HepG2 (cell line): ENCODE measurements around the gene RAD52. TPM values are rescaled to one million over a fixed set of nuclear protein-coding genes. Genes with fewer than 3 reads are reported as not detected.
A peak's percentile ranks its signal among the peaks of the same experiment; 100 is the strongest.

Source experiments
- ATAC-seq: fragments of 200-7000 bp; cut with Tn5 transposase; 3 replicates; pipeline ENCODE4 v1.9.1; 2020; ENCODE audit warnings: mild to moderate bottlenecking, moderate library complexity
- BruUV-seq: library from RNA; stranded (reverse); fragments of 400-500 nt; replicated peaks from 2 replicates; lab custom pipeline; 2021; lab: Mats Ljungman, UMichigan
- CTCF ChIA-PET: fragments of 300-600 bp; formaldehyde crosslinking; extraction: SDS; loops from one replicate; lab custom pipeline; 2021; ENCODE audit warnings: low total read pairs, inconsistent platforms, low intra/inter-chr PET ratio; lab: Yijun Ruan, JAX
- POLR2A ChIA-PET: fragments of 350-600 bp; sonication (Branson Sonifier 250); formaldehyde crosslinking; loops from one replicate; lab custom pipeline; 2020; ENCODE audit warnings: antibody characterized with exemption, inconsistent platforms; lab: Yijun Ruan, JAX
- DNase-seq: peaks from one replicate; pipeline ENCODE4 v3.0.0-alpha.2; 2015; ENCODE audit warnings: low spot score
- FAIRE-seq: peaks from 3 replicates; lab custom pipeline; 2011; peaks lifted over from hg19 to GRCh38; lab: Jason Lieb, UNC
- H2AFZ ChIP-seq: one replicate; pipeline ENCODE4 v1.6.1; 2011; ENCODE audit warnings: low read length, inconsistent platforms
- H3K27ac ChIP-seq: fragments of 300-600 bp; 3 replicates; pipeline ENCODE4 v1.8.0; 2011; ENCODE audit warnings: mixed run types, mild to moderate bottlenecking, mixed read lengths, low read length, inconsistent platforms; ENCODE audit not compliant: insufficient read depth; ENCODE audit errors: extremely low read length
- H3K27me3 ChIP-seq, 2 experiments: fragments of 200-600 bp in 1 of 2; 2 replicates in 1 of 2; 3 replicates in 1 of 2; pipeline versions ENCODE4 v1.6.0 to v1.8.0; 2011; ENCODE audit warnings: low read length in 2 of 2, mild to moderate bottlenecking in 2 of 2, moderate library complexity in 2 of 2, inconsistent platforms in 1 of 2; ENCODE audit not compliant: insufficient read depth in 2 of 2, control insufficient read depth in 1 of 2
- H3K36me3 ChIP-seq, 2 experiments: fragments of 200-600 bp in 1 of 2; replicated peaks in 1 of 2; 2 replicates in 1 of 2; 3 replicates in 1 of 2; pipeline versions ENCODE4 v1.5.1 to v1.8.0; 2011; ENCODE audit warnings: low read length in 2 of 2, inconsistent platforms in 1 of 2; ENCODE audit not compliant: insufficient read depth in 2 of 2, control insufficient read depth in 1 of 2
- H3K4me1 ChIP-seq: 2 replicates; pipeline ENCODE4 v1.5.1; 2012; ENCODE audit warnings: low read length, inconsistent platforms; ENCODE audit not compliant: insufficient read depth
- H3K4me2 ChIP-seq: 2 replicates; pipeline ENCODE4 v1.6.0; 2011; ENCODE audit warnings: low read depth, low read length, inconsistent platforms
- H3K4me3 ChIP-seq, 3 experiments: fragments of 200-600 bp in 1 of 3; sonication (generic), shearing (Covaris generic) in 1 of 3; replicated peaks in 1 of 3; 2 replicates each; pipeline ENCODE4 v1.5.1; 2011 to 2016; ENCODE audit warnings: low read length in 3 of 3, inconsistent platforms in 2 of 3, low read depth in 2 of 3, mild to moderate bottlenecking in 2 of 3, control low read depth in 1 of 3, mixed read lengths in 1 of 3; ENCODE audit not compliant: insufficient read depth in 1 of 3
- H3K79me2 ChIP-seq: one replicate; pipeline ENCODE4 v1.6.1; 2011; ENCODE audit warnings: low read length, inconsistent platforms; ENCODE audit not compliant: insufficient read depth
- H3K9ac ChIP-seq: 2 replicates; pipeline ENCODE4 v1.6.0; 2011; ENCODE audit warnings: mild to moderate bottlenecking, low read depth, low read length, inconsistent platforms; ENCODE audit not compliant: insufficient read depth
- H3K9me3 ChIP-seq: 2 replicates; pipeline ENCODE4 v1.5.1; 2012; ENCODE audit warnings: mild to moderate bottlenecking, low read length
- H4K20me1 ChIP-seq: 2 replicates; pipeline ENCODE4 v1.6.0; 2011; ENCODE audit warnings: inconsistent platforms, mild to moderate bottlenecking, low read length, moderate library complexity; ENCODE audit not compliant: insufficient read depth
- CTCF ChIP-seq: sonication (generic); formaldehyde crosslinking; IDR thresholded peaks from 2 replicates; pipeline ENCODE4 v1.5.0; 2020; ENCODE audit warnings: mild to moderate bottlenecking, missing genetic modification reagents, moderate library complexity
- IRF9 ChIP-seq: sonication (generic); formaldehyde crosslinking; IDR thresholded peaks from 2 replicates; pipeline ENCODE4 v1.8.0; 2022; ENCODE audit warnings: missing genetic modification reagents, mild to moderate bottlenecking, borderline replicate concordance
- MEIS1 ChIP-seq: sonication (generic); formaldehyde crosslinking; IDR thresholded peaks from 2 replicates; pipeline ENCODE4 v1.9.0; 2021; ENCODE audit warnings: mild to moderate bottlenecking, missing genetic modification reagents, moderate library complexity, borderline replicate concordance
- SRSF4 ChIP-seq: fragments of 200-400 bp; formaldehyde crosslinking; IDR thresholded peaks from one replicate; pipeline ENCODE4 v1.6.1; 2018; ENCODE audit warnings: mild to moderate bottlenecking, low read depth, low read length, moderate library complexity; ENCODE audit not compliant: poor library complexity, severe bottlenecking
- THYN1 ChIP-seq: sonication (generic); formaldehyde crosslinking; IDR thresholded peaks from 2 replicates; pipeline ENCODE4 v1.8.1; 2023; ENCODE audit warnings: low read depth, mild to moderate bottlenecking, moderate library complexity, missing genetic modification reagents, borderline replicate concordance
- ZNF136 ChIP-seq: sonication (generic); formaldehyde crosslinking; IDR thresholded peaks from 2 replicates; pipeline ENCODE4 v1.8.1; 2022; ENCODE audit warnings: low read depth, mild to moderate bottlenecking, moderate library complexity, missing genetic modification reagents
- ZNF292 ChIP-seq: sonication (generic); formaldehyde crosslinking; IDR thresholded peaks from 2 replicates; pipeline ENCODE4 v1.8.1; 2022; ENCODE audit warnings: mild to moderate bottlenecking, low read depth, missing genetic modification reagents, borderline replicate concordance
- ZNF431 ChIP-seq: sonication (generic); formaldehyde crosslinking; IDR thresholded peaks from 2 replicates; pipeline ENCODE4 v1.9.0; 2022; ENCODE audit warnings: missing genetic modification reagents, low read depth, mild to moderate bottlenecking, borderline replicate concordance
- ZNF724P ChIP-seq: sonication (generic); formaldehyde crosslinking; IDR thresholded peaks from 2 replicates; pipeline ENCODE4 v1.8.0; 2022; ENCODE audit warnings: missing genetic modification reagents, borderline replicate concordance
- WGBS: methylation state at CpG from one replicate; pipeline ENCODE4 v1.1.6; 2017; ENCODE audit warnings: low lambda C conversion rate; 5-methylcytosine and 5-hydroxymethylcytosine counted together
- in situ Hi-C: cut with HindIII; loops from 2 replicates; pipeline ENCODE4 v1.10.0; 2017; ENCODE audit warnings: low pct_unique_long_range_greater_than_20kb; ENCODE audit not compliant: extremely low pct_ligation_motif_present
- intact Hi-C: fragments of 100-400 bp; cut with micrococcal nuclease; formaldehyde crosslinking; loops from one replicate; pipeline ENCODE4 v1.10.0; 2022; ENCODE audit not compliant: unreplicated experiment
- polyA plus RNA-seq, 8 experiments: library from polyadenylated mRNA; depleted of rRNA in 3 of 8; stranded (reverse) in 7 of 8; unstranded in 1 of 8; fragments of >200 nt; fragmentation: Illumina TruSeq in 4 of 8; extraction: Trizol in 4 of 8; gene quantifications; 2 replicates each; pipeline versions ENCODE4 v1.2.1 to v1.2.3, GENCODE V29; 2011 to 2016; ENCODE audit warnings: low read depth in 4 of 8, missing spikeins in 1 of 8, mixed read lengths in 1 of 8; ENCODE audit not compliant: insufficient read depth in 1 of 8
- total RNA-seq, 5 experiments: library from RNA; depleted of rRNA; stranded (reverse); fragments of >200 nt; fragmentation: Illumina TruSeq; extraction: Trizol; gene quantifications; 2 replicates each; pipeline ENCODE4 v1.2.3, GENCODE V29; 2016; ENCODE audit warnings: low read depth in 1 of 5

RAD52 gene
- total and polyA plus RNA-seq, 2 of the 13 experiments (the other 11 are each of a cell fraction or from before 2014, with no cell fraction given) = 14.3 to 19.9 TPM

DNA sequence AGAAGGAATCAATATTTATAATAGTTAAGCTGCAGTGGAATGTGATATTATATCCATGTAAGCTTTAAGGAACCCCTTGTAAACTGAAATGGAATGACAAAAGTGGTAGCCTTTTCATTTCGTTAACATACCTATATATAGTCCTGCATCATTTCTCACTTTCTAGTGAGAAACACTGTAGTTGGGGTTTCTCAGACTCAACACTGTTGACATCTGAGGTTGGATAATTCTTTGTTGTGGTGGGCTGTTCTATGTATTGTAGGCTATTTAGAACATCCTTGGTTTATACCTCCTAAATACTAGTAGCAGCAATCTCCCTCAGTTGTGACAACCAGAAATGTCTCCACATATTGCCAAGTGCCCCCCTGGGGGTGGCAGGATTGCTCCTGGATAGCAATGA, 79.1 kb downstream of the RAD52 start:
- ATAC-seq = no peak
- CTCF ChIA-PET = no interaction called here

DNA sequence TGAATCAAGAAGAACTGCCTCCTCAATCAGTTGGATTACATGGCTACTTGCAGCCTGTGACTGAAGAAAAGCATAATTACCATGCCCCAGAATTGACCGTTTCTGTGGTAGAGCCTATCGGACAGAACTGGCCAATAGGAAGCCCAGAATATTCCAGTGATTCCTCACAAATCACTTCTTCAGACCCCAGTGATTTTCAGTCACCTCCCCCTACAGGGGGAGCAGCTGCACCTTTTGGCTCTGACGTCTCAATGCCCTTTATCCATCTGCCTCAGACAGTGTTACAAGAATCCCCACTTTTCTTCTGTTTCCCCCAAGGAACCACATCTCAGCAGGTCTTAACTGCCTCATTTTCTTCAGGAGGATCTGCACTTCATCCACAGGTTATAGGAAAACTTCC, 80.8 kb downstream of the RAD52 start:
- intact Hi-C loops (no loop called here), in situ Hi-C loops (no loop called here)
- FAIRE-seq (no peak), ATAC-seq (peak; percentile 51), DNase-seq (no peak)
- TF ChIP-seq ZNF724P = no peak
- TF ChIP-seq CTCF (CRISPR knock-in tag) = 0 out of 2 replicates have a peak, but pooled peaks have one; percentile 18
- H3K36me3 ChIP-seq = peaks cover 9 to 55% of the 10 kb centered on the region in 2 experiments
- POLR2A ChIA-PET = no interaction called here
- CTCF ChIA-PET = no interaction called here
- H3K4me2 ChIP-seq = no peak overlapping the region
- no peaks in the 10 kb centered on the region for H3K27me3 ChIP-seq
- peaks cover 12% of the 10 kb centered on the region for H3K4me1 ChIP-seq
- BruUV-seq = no TSS peak
- no peaks in the 10 kb centered on the region for H3K79me2 ChIP-seq
- H3K9me3 ChIP-seq = no peaks in the 10 kb centered on the region
- no peak overlapping the region for H3K27ac ChIP-seq
- no peak overlapping the region for H3K4me3 ChIP-seq
- H2AFZ ChIP-seq = no peak overlapping the region
- WGBS = 85% methylated on average over 1 of the region's 3 CpGs
- H4K20me1 ChIP-seq = no peaks in the 10 kb centered on the region
- no peak overlapping the region for H3K9ac ChIP-seq

More for the DNA sequence above, 79.1 kb downstream of the RAD52 start:
- DNase-seq (no peak), FAIRE-seq (no peak)
- Histone ChIP-seq H3K36me3 (peaks cover 8 to 40% of the 10 kb centered on the region in 2 experiments), H3K27ac (no peak overlapping the region), H3K79me2 (no peaks in the 10 kb centered on the region), H2AFZ (no peak overlapping the region), H3K27me3 (no peaks in the 10 kb centered on the region), H3K9ac (no peak overlapping the region), H3K4me1 (peaks cover 18% of the 10 kb centered on the region), H3K4me3 (no peak overlapping the region), H3K4me2 (no peak overlapping the region), H3K9me3 (no peaks in the 10 kb centered on the region), H4K20me1 (no peaks in the 10 kb centered on the region)
- POLR2A ChIA-PET = no interaction called here
- intact Hi-C loops (no loop called here), in situ Hi-C loops (no loop called here)
- no TSS peak for BruUV-seq
- TF ChIP-seq THYN1 (no peak), MEIS1 (CRISPR knock-in tag) (no peak), SRSF4 (no peak), IRF9 (CRISPR knock-in tag) (no peak), ZNF292 (CRISPR knock-in tag) (no peak), ZNF136 (CRISPR knock-in tag) (no peak), ZNF431 (CRISPR knock-in tag) (no peak)
- WGBS = 95% methylated on average over 1 of the region's 1 CpG
